Parietal lobe (tissue), 2 donors: ENCODE data around the gene ZBTB12. TPM values are rescaled to one million over a fixed set of nuclear protein-coding genes. Genes with fewer than 3 reads are reported as not detected.

Experiments
- small RNA-seq: library from RNA; depleted of rRNA; stranded (forward); fragments of <200 nt; gene quantifications from one replicate; pipeline ENCODE3, GENCODE V24; 2014; ENCODE audit warnings: low replicate concordance
- total RNA-seq: library from RNA; depleted of rRNA; stranded (reverse); fragments of >200 nt; gene quantifications from one replicate; pipeline ENCODE4 v1.2.3, GENCODE V29; 2014

The ZBTB12 gene
- total RNA-seq: 31.0 TPM

GRCh38 chr6:31901953-31902643, at the start of gene ZBTB12:
TSS of gene ZBTB12 (minus strand) at chr6:31902086. CDS start at chr6:31901305, 781 bp downstream.

GRCh38 chr6:31945507-31946369, 43.9 kb upstream of the ZBTB12 start, which contains the start of gene CFB:
TSS of gene CFB (plus strand) at chr6:31946095. CDS start at chr6:31946222, 127 bp downstream.

GRCh38 chr6:31927242-31927862, 25.5 kb upstream of the ZBTB12 start, which contains the start of gene C2:
TSS of gene C2 (plus strand) at chr6:31927717. CDS start at chr6:31927753, 36 bp downstream.

GRCh38 chr6:31897612-31898382, 4.1 kb downstream of the ZBTB12 start, which contains the start of gene EHMT2:
TSS of gene EHMT2 (minus strand) at chr6:31897698. CDS start at chr6:31897677, 21 bp downstream.

GRCh38 chr6:31878726-31879125, 23.2 kb downstream of the ZBTB12 start, which contains the start of gene SLC44A4:
TSS of gene SLC44A4 (minus strand) at chr6:31878997. CDS start at chr6:31878980, 17 bp downstream.

GRCh38 chr6:31862344-31863235, 39.3 kb downstream of the ZBTB12 start, which contains the start of gene NEU1:
TSS of gene NEU1 (minus strand) at chr6:31862821. CDS start at chr6:31862776, 45 bp downstream.

Small RNA genes within 50 kb of the gene (small RNA-seq; reads per million reads assigned to genes)
- not detected for gene AL645922.1

Other genes starting within 250 kb of the ZBTB12 start
- gene BAG6, start 249.4 kb downstream of the ZBTB12 start, total RNA-seq: 177 TPM
- gene APOM, start 246.2 kb downstream of the ZBTB12 start, total RNA-seq: 2.2 TPM
- 17.2 TPM for gene C6orf47, start 241.3 kb downstream of the ZBTB12 start, total RNA-seq
- 11.3 TPM for gene GPANK1, start 237.1 kb downstream of the ZBTB12 start, total RNA-seq
- 83.6 TPM for gene CSNK2B, start 236.0 kb downstream of the ZBTB12 start, total RNA-seq
- 13.5 TPM for gene LY6G5B, start 232.1 kb downstream of the ZBTB12 start, total RNA-seq
- gene LY6G5C, start 221.0 kb downstream of the ZBTB12 start, total RNA-seq: 5.6 TPM
- 67.9 TPM for gene ABHD16A, start 198.8 kb downstream of the ZBTB12 start, total RNA-seq
- gene LY6G6F, start 195.2 kb downstream of the ZBTB12 start, total RNA-seq: not detected
- gene LY6G6D, start 186.7 kb downstream of the ZBTB12 start, total RNA-seq: not detected
- not detected for gene LY6G6C, start 180.3 kb downstream of the ZBTB12 start, total RNA-seq
- gene MPIG6B, start 178.7 kb downstream of the ZBTB12 start, total RNA-seq: not detected
- 126 TPM for gene DDAH2, start 172.8 kb downstream of the ZBTB12 start, total RNA-seq
- 20.0 TPM for gene CLIC1, start 165.6 kb downstream of the ZBTB12 start, total RNA-seq
- 14.1 TPM for gene MSH5, start 162.1 kb downstream of the ZBTB12 start, total RNA-seq
- gene SAPCD1, start 139.4 kb downstream of the ZBTB12 start, total RNA-seq: 1.3 TPM
- 0.31 TPM for gene VWA7, start 124.8 kb downstream of the ZBTB12 start, total RNA-seq
- 57.9 TPM for gene VARS1, start 106.3 kb downstream of the ZBTB12 start, total RNA-seq
- gene LSM2, start 95.1 kb downstream of the ZBTB12 start, total RNA-seq: 15.3 TPM
- 3.1 TPM for gene HSPA1L, start 86.8 kb downstream of the ZBTB12 start, total RNA-seq
- 170 TPM for gene HSPA1A, start 86.5 kb downstream of the ZBTB12 start, total RNA-seq
- 217 TPM for gene HSPA1B, start 74.3 kb downstream of the ZBTB12 start, total RNA-seq
- 17.5 TPM for gene NEU1, start 39.3 kb downstream of the ZBTB12 start, total RNA-seq
- not detected for gene SLC44A4, start 23.1 kb downstream of the ZBTB12 start, total RNA-seq
- gene EHMT2, start 4.4 kb downstream of the ZBTB12 start, total RNA-seq: 114 TPM
- gene C2, start 25.6 kb upstream of the ZBTB12 start, total RNA-seq: 3.1 TPM
- 1.9 TPM for gene CFB, start 44.0 kb upstream of the ZBTB12 start, total RNA-seq
- gene NELFE, start 56.9 kb upstream of the ZBTB12 start, total RNA-seq: 46.6 TPM
- 66.7 TPM for gene SKIC2, start 57.1 kb upstream of the ZBTB12 start, total RNA-seq
- gene DXO, start 70.1 kb upstream of the ZBTB12 start, total RNA-seq: 10.0 TPM
- gene C4A, start 80.0 kb upstream of the ZBTB12 start, total RNA-seq: 20.7 TPM
- 8.8 TPM for gene C4B, start 112.7 kb upstream of the ZBTB12 start, total RNA-seq
- gene CYP21A2, start 136.3 kb upstream of the ZBTB12 start, total RNA-seq: not detected
- 8.1 TPM for gene TNXB, start 207.3 kb upstream of the ZBTB12 start, total RNA-seq
- 31.6 TPM for gene ATF6B, start 226.2 kb upstream of the ZBTB12 start, total RNA-seq
- gene FKBPL, start 228.2 kb upstream of the ZBTB12 start, total RNA-seq: 3.1 TPM
- 1.9 TPM for gene PRRT1, start 249.9 kb upstream of the ZBTB12 start, total RNA-seq